Smooth muscle cell of the brain vasculature (primary cell): Measurements from ENCODE around the gene SPHKAP.
"Not testable (repeated sequence)": the region's sequence is repeated elsewhere in the genome, so short reads cannot be mapped to it uniquely, and the experiment has no call there.

Experiments used
- DNase-seq: peaks from one replicate; pipeline ENCODE4 v3.0.0-alpha.2; 2012; ENCODE audit warnings: low read depth, low spot score

The SPHKAP gene

DNA sequence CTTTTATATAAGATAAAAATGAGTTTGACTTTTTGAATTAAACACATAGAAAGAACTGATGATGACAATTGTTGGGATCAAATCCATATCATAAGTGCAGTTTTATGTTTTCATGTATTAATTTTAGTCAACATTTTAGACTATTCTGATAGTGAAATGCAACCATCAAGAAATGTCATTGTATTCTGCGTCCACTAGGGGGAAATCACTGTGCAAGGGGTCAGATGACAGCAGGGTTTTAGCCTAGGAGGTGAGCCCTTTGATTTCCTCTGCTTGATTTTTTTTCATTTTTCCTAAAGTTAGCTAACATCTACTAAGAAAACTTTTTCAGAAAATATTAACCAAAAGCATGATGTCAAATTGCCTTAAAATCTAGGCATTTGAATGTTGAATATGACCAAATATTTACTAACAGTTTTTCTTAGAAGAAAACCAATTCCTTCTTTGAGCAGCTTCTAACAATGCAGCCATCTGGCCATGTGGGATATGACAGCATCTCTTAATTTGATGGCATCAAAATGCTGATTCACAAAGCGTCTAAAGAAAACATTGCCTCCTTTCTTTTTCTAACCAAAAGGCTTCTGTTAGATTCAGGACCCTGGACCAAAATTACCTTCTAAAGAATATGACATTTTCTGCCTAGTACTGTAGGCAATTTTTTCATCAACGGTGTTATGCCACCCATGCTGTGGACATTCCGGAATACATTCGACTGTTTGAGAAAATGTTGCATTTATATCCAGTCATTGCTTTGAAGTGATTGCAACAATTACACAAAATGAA lies 141.5 kb downstream of the SPHKAP start:
- DNase-seq: no peak

DNA sequence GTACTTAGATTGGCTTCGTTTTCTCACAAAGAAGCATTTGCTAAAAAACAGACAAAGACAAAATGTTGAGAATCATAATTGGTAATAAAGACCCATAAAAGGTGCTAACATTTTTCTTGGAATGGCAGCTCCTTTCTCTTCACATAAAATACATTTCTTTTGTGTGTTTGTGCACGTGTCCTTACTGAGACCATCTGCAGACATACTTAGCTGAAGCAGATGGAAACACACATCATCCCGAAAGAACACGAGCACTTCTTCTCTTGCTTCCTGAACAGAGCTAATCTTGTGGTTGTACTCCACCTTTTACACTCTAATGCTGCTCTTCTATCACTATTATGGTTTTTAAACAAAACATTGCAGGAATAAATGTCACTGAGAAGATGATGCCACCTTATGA lies 142.5 kb downstream of the SPHKAP start:
- DNase-seq: no peak

DNA sequence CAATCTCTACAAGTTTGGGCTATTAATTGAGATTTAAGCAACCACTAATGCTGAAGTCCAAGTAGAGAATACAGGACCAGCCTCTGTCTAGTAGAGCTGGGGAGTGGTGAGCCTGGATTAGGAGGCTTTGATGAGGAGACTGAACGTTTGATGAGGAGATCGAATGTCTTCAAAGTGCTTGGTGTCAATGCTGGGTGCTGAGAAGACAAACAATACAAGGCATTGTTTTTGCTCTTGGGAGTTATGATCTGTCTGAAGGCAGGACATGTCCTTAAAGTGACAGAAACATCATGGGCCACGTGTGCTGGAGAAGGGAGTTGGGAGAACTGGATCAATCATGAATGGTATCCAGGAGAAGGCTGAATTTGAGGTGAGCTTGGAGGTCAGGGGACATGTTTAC lies 143.6 kb downstream of the SPHKAP start:
- DNase-seq: no peak

GRCh38 chr2:228023619-228024018 lies 157.9 kb downstream of the SPHKAP start:
- no peak for DNase-seq

GRCh38 chr2:228018311-228018710 lies 163.2 kb downstream of the SPHKAP start:
- DNase-seq: no peak

DNA sequence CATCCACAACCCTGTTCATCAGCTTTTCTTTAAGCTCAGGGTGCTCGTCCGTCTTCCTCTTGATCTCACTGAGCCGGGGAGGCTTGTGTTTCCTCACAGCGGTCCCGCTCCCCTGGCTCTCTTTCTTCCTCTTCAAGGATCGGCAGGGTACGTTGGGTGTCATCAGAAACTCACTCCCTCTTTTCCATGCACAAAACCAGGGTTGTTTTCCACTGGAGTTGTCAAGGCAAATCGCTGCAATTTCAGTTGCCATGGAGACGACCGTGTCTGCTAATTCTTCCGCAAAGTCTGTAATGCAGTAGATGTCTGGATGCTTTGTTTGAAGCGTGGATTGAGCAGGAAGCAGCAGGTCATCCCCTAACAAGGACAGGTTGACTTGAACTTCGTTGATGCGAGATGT lies 163.7 kb downstream of the SPHKAP start:
- no peak for DNase-seq

DNA sequence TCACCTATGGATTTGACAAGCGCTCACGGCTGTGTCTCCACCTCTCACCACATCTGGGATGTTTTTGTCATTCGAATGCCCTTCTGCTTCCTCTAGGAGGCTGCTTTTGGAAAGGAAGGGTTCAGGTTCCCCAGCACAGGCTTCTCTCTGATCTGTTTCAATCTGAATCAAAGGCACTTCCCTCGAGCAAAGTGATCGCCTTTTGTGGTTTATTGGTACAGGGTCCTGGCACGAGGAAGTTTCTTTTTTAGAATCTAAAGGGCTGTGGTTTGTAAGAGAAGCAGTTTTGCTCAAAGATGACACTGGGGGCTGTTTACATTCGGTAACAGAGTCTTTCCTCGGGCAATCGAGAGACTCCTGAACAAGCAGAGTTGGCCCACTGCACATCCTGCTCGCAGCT lies 165.1 kb downstream of the SPHKAP start:
- DNase-seq: no peak

DNA sequence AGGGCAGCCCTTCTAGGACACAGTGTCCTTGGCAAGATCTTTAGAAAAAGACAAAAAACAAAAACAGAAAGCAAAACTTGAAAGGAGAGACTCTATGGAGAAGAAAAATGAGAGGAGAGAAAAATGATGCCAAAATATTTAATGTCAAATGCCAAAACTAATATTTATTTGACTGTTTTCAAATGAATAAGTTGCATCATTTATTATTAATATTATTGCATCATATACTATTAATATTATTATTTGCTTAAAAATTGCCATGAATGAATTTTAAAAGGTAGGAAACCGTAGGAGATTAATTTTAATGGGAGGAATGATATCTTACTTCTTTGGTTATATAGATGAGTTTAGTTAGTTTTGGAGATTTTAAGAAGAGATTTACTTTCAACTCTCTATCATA lies 165.7 kb downstream of the SPHKAP start:
- no peak for DNase-seq

GRCh38 chr2:227996366-227996765 lies 185.1 kb downstream of the SPHKAP start:
- DNase-seq: no peak

DNA sequence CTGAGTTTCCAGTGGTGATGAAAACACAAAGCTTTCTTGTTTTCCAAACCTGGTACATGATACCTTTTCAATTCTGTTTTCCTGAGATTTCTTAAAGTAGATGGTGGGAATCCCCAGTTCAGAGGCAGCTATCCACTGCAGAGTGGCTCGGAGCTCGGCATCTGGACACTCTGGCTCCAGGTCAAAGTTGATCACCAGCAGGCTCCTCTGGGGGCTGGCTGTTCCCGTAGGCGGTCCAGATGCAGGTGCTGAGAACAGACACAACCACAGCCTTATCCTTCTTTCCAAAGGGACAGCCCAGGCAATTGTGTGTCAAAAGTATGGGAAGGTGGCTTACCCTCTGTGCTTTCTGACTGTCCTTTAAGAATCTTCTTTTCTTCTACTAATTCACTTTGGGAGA lies 190.6 kb downstream of the SPHKAP start:
- DNase-seq: no peak

DNA sequence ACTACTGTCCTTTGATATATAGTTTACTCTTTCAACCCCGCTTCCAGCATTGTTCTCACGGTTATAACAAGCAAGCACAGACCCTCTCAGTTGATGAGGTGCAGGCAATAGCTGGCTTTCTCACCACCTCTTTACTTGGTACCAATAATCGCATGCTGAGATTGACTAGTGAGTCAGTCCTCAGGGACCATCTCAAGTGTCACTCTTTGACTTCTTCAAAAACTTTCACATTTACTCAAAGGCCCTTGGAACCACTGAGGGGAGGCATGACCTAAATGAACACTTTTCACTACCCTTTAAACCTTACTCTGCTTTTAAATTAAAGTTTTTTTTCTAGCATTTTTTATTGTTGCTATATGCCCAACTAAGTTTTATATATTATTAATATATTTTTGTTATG lies 208.2 kb downstream of the SPHKAP start:
- no peak for DNase-seq

GRCh38 chr2:227971619-227972230 lies 209.8 kb downstream of the SPHKAP start:
- no peak for DNase-seq

DNA sequence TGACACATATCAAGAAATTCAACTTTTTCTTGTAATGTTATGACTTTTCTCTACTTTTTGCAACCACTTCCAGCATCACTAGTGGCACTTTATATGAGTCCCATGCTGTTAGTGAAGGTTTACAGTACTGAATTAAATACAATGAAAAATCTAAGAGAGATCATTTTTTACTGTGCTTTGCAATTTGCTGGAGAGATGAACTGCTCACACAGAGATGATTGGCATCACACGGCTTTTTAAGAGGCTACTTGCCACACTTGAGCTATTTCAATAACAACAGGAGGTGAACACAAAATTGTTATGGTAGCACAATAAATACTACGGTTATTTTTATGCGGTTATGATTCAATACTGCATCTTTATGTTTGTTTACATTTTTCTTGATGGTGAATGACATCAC lies 221.2 kb downstream of the SPHKAP start:
- no peak for DNase-seq

GRCh38 chr2:227942965-227943364 lies 238.5 kb downstream of the SPHKAP start:
- no peak for DNase-seq

DNA sequence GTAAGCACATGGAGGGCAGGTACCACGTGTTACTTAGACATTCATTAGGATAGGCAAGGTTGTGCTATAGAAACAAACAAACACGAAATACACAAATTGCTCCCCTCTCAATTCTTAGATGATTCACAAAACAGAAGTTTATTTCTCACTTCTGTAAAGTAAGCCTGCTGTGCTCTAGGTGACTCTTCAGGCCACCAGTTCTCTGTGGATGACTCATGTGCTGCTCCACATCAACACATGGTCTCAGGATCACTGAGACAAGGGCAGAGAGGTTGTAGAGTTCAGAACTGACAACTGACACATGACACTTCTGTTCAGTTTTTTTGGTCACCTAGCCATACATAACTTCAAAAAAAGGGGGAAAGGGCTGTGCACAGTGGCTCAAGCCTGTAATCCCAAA lies 239.5 kb downstream of the SPHKAP start:
- DNase-seq: no peak

GRCh38 chr2:227939271-227940027 lies 242.0 kb downstream of the SPHKAP start:
- no peak for DNase-seq

GRCh38 chr2:227936249-227936648 lies 245.2 kb downstream of the SPHKAP start:
- DNase-seq: not testable (repeated sequence)

DNA sequence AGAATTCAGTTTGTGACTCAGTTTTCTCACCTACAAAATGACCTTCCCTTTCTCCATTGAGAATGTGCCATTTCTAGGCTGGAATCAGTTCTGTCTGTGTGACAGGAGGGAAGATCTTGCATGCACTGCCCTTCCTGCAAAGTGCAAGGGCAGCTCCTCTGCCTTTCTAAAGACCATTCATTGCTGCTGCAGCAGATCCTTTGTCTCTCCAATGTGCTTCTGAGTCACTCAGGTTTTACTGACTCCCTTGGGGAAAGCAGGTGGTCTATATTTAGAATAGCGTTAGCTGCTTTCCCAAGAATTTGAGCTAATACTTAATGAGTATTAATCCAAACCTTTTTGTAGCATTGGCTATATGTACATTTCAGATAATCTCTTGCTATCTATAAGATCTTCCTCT lies 247.6 kb downstream of the SPHKAP start:
- DNase-seq: no peak

GRCh38 chr2:227932403-227932802 lies 249.1 kb downstream of the SPHKAP start:
- no peak for DNase-seq

DNA sequence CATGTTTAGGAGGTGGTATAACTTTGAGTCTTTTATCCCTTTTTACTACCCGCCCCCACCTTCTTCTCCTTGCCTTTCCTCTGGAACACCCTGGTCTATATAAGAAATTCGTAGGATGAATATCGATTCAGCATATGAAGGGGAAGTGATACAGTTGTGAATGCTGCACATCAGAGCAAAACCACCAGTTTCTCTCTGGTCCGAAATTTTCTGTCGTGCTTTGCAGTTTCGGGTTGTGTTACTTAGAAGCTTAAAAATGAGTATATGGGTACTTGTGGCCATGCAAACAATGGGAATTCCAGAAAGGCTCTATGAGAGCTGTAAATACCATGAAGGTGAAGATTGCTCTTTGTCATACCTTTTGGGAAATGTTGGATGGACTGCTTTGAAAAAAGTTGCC lies 249.5 kb downstream of the SPHKAP start:
- no peak for DNase-seq
